GM12878 (cell line): ENCODE results near the gene CCDC102B.

Source experiments
- CHD4 ChIP-seq: fragments of 200-600 bp; sonication (generic); IDR thresholded peaks from 2 replicates; pipeline ENCODE4 v1.6.1; 2016; ENCODE audit warnings: mild to moderate bottlenecking
- CTCF ChIP-seq, 3 experiments: IDR thresholded peaks in 2 of 3; conservative IDR thresholded peaks in 1 of 3; 2 replicates each; pipeline ENCODE4 v1.5.1; 2011; ENCODE audit warnings: low read depth in 3 of 3, low read length in 3 of 3, mild to moderate bottlenecking in 3 of 3, control low read depth in 2 of 3, moderate library complexity in 2 of 3, inconsistent platforms in 1 of 3, mixed read lengths in 1 of 3; ENCODE audit not compliant: control insufficient read depth in 2 of 3, insufficient read depth in 1 of 3; ENCODE audit errors: extremely low read depth in 1 of 3
- EGR1 ChIP-seq, 2 experiments: IDR thresholded peaks; 1 replicate in 1 of 2; 2 replicates in 1 of 2; pipeline ENCODE4 v1.6.1; 2011 to 2012; ENCODE audit warnings: low read depth in 2 of 2, low read length in 2 of 2, borderline replicate concordance in 1 of 2, mild to moderate bottlenecking in 1 of 2, moderate library complexity in 1 of 2
- EP300 ChIP-seq, 2 experiments: fragments of 150-350 bp in 1 of 2; IDR thresholded peaks; 2 replicates each; pipeline ENCODE4 v1.6.1; 2011 to 2012; ENCODE audit warnings: low read depth in 2 of 2, low read length in 2 of 2, borderline replicate concordance in 1 of 2, improper control_type of control experiment in 1 of 2, inconsistent platforms in 1 of 2; ENCODE audit not compliant: control insufficient read depth in 1 of 2
- RFX5 ChIP-seq: IDR thresholded peaks from 2 replicates; pipeline ENCODE4 v1.6.1; 2011; ENCODE audit warnings: low read depth, low read length, improper control_type of control experiment
- TARDBP ChIP-seq: IDR thresholded peaks from 2 replicates; pipeline ENCODE4 v1.6.1; 2016; ENCODE audit warnings: borderline replicate concordance
- ZNF274 ChIP-seq: IDR thresholded peaks from one replicate; pipeline ENCODE4 v1.8.0; 2011; ENCODE audit not compliant: insufficient read length, insufficient read depth

DNA sequence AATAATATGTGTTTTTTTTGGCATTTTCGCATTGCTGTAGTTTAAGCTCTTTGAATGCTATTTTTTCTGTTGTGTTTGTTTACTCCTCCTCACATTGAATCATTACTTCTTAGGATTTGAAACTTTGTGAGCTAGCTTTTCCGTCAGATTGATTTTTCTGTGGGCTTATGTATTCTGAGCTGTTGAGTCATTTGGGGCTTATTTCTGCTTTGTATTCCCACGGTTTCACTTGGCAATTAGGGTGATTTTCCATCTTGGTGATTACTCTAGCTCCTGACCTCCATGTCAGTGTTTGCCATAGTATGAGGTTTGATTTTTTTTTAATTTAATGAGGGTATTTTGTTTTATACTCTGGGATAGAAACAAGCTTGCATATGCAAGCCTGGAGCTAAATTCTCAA, 200.0 kb downstream of the CCDC102B start:
- TF ChIP-seq TARDBP (no peak), EP300 (IDR thresholded peaks at IDR 0.05; ENCODE audit: borderline replicate concordance in 1 of 2, control insufficient read depth in 1 of 2, low read depth in 2 of 2, low read length in 2 of 2) (no peak), CHD4 (no peak), RFX5 (no peak), CTCF (IDR thresholded peaks at IDR 0.05 in 2 of 3, conservative IDR thresholded peaks at IDR 0.05 in 1 of 3; ENCODE audit: control insufficient read depth in 2 of 3, extremely low read depth in 1 of 3, insufficient read depth in 1 of 3, low read depth in 3 of 3, low read length in 3 of 3) (no peak), ZNF274 (no peak), EGR1 (IDR thresholded peaks at IDR 0.05; ENCODE audit: borderline replicate concordance in 1 of 2, low read depth in 2 of 2, low read length in 2 of 2) (no peak)
